H7 (cell line): ENCODE data around the gene CELF5. TPM values are rescaled to one million over a fixed set of nuclear protein-coding genes. Genes with fewer than 3 reads are reported as not detected.
A peak's percentile ranks its signal among the peaks of the same experiment; 100 is the strongest.
"Not testable (repeated sequence)": the region's sequence is repeated elsewhere in the genome, so short reads cannot be mapped to it uniquely, and the experiment has no call there.

Source experiments
- DNase-seq: peaks from one replicate; pipeline ENCODE4 v3.0.0; 2012
- H3K27me3 ChIP-seq: 2 replicates; pipeline ENCODE4 v1.6.0; 2011; ENCODE audit warnings: mild to moderate bottlenecking, low read length; ENCODE audit not compliant: control insufficient read depth, insufficient read depth
- H3K36me3 ChIP-seq: replicated peaks from 2 replicates; pipeline ENCODE4 v1.5.1; 2011; ENCODE audit warnings: low read length; ENCODE audit not compliant: control insufficient read depth, insufficient read depth
- H3K4me3 ChIP-seq: 2 replicates; pipeline ENCODE4 v1.5.1; 2011; ENCODE audit warnings: low read depth, mild to moderate bottlenecking, control low read depth, low read length, moderate library complexity; ENCODE audit not compliant: insufficient read depth
- total RNA-seq: library from RNA; depleted of rRNA; stranded (reverse); fragments of >200 nt; shearing (Covaris generic); gene quantifications from 2 replicates; pipeline ENCODE4 v1.2.3, GENCODE V29; 2014

The CELF5 gene
- total RNA-seq, 1 experiment from 2014 or later: 1.4 TPM

GRCh38 chr19:3186891-3187661 is 37.4 kb upstream of the CELF5 start:
- Histone ChIP-seq H3K27me3 (no peaks in the 10 kb centered on the region), H3K36me3 (no peaks in the 10 kb centered on the region; the same call in none of the 2 replicates), H3K4me3 (peak overlapping the region; percentile 95)
- peak; percentile 51 for DNase-seq

- Histone ChIP-seq H3K36me3 (no peaks in the 10 kb centered on the region; the same call in none of the 2 replicates), H3K27me3 (no peaks in the 10 kb centered on the region), H3K4me3 (no peak overlapping the region)
- peak; percentile 32 for DNase-seq
Measured at GRCh38 chr19:3187662-3188511, 36.6 kb upstream of the CELF5 start.

- H3K4me3 ChIP-seq: no peak overlapping the region
- H3K27me3 ChIP-seq: no peaks in the 10 kb centered on the region
- peak; percentile 42 for DNase-seq
- H3K36me3 ChIP-seq: no peaks in the 10 kb centered on the region; the same call in none of the 2 replicates
Measured at GRCh38 chr19:3188627-3189596, 35.5 kb upstream of the CELF5 start.

GRCh38 chr19:3189702-3190469 is 34.6 kb upstream of the CELF5 start:
- no peaks in the 10 kb centered on the region; the same call in none of the 2 replicates for H3K36me3 ChIP-seq
- no peak overlapping the region for H3K4me3 ChIP-seq
- no peaks in the 10 kb centered on the region for H3K27me3 ChIP-seq
- DNase-seq: peak; percentile 86

- H3K36me3 ChIP-seq: no peaks in the 10 kb centered on the region; the same call in none of the 2 replicates
- H3K27me3 ChIP-seq: no peaks in the 10 kb centered on the region
- H3K4me3 ChIP-seq: no peak overlapping the region
- DNase-seq: peak; percentile 48
Measured at GRCh38 chr19:3190470-3190770, 34.0 kb upstream of the CELF5 start.

GRCh38 chr19:3190921-3191805 is 33.3 kb upstream of the CELF5 start:
- no peaks in the 10 kb centered on the region for H3K27me3 ChIP-seq
- peak; percentile 50 for DNase-seq

GRCh38 chr19:3191806-3192104 is 32.7 kb upstream of the CELF5 start:
- not testable (repeated sequence) for H3K27me3 ChIP-seq, DNase-seq, H3K36me3 ChIP-seq, H3K4me3 ChIP-seq

More at GRCh38 chr19:3190921-3191805, 33.3 kb upstream of the CELF5 start:
- no peak overlapping the region for H3K4me3 ChIP-seq
- no peaks in the 10 kb centered on the region; the same call in none of the 2 replicates for H3K36me3 ChIP-seq

- no peaks in the 10 kb centered on the region for H3K27me3 ChIP-seq
- H3K36me3 ChIP-seq: no peaks in the 10 kb centered on the region; the same call in none of the 2 replicates
- DNase-seq: no peak
- H3K4me3 ChIP-seq: no peak overlapping the region
Measured at GRCh38 chr19:3192228-3192635, 32.2 kb upstream of the CELF5 start.

GRCh38 chr19:3192684-3193083 is 31.8 kb upstream of the CELF5 start:
- no peak for DNase-seq
- Histone ChIP-seq H3K36me3 (no peaks in the 10 kb centered on the region; the same call in none of the 2 replicates), H3K27me3 (no peaks in the 10 kb centered on the region), H3K4me3 (no peak overlapping the region)

GRCh38 chr19:3193256-3194105 is 31.0 kb upstream of the CELF5 start:
- DNase-seq: no peak
- Histone ChIP-seq H3K27me3 (no peaks in the 10 kb centered on the region), H3K36me3 (no peaks in the 10 kb centered on the region; the same call in none of the 2 replicates), H3K4me3 (no peak overlapping the region)

- Histone ChIP-seq H3K4me3 (no peak overlapping the region), H3K36me3 (no peaks in the 10 kb centered on the region; the same call in none of the 2 replicates), H3K27me3 (no peaks in the 10 kb centered on the region)
- no peak for DNase-seq
Measured at GRCh38 chr19:3194106-3195087, 30.1 kb upstream of the CELF5 start.
